Loucy (cell line): Measurements from ENCODE around the gene RBMS3.

ENCODE experiments used
- CTCF ChIP-seq: fragments of 200-600 bp; sonication (generic); conservative IDR thresholded peaks from 2 replicates; pipeline ENCODE4 v1.5.1; 2014; ENCODE audit warnings: mild to moderate bottlenecking, antibody characterized with exemption, low read length
- EZH2phosphoT487 ChIP-seq: fragments of 200-600 bp; IDR thresholded peaks from 2 replicates; pipeline ENCODE4 v1.6.1; 2018; ENCODE audit warnings: antibody characterized with exemption, mild to moderate bottlenecking, moderate library complexity, borderline replicate concordance

DNA sequence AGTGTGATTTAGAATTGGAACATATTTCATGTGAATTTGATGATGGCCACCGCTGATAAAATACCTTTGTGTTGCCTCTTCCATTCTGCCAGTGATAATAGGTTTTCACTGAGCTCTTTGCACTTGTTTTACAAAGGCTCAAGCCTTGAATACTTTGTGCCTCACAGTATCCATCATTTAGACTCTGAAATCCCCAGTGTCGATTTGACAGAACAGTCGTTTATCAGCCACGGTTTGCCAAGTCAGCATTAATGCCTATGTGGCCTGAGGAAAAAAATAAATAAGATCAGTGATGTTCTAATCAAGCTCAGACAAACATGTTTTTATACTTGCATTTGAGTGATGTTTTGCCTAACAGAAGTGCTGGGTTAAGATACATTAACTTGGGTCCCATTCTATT is 399.1 kb downstream of the RBMS3 start:
- TF ChIP-seq CTCF: no peak
- TF ChIP-seq EZH2phosphoT487: no peak
